Measurements from ENCODE around the gene STAM.
A peak's percentile ranks its signal among the peaks of the same experiment; 100 is the strongest.
"Not testable (repeated sequence)": the region's sequence is repeated elsewhere in the genome, so short reads cannot be mapped to it uniquely, and the experiment has no call there.

Gene STAM

DNA sequence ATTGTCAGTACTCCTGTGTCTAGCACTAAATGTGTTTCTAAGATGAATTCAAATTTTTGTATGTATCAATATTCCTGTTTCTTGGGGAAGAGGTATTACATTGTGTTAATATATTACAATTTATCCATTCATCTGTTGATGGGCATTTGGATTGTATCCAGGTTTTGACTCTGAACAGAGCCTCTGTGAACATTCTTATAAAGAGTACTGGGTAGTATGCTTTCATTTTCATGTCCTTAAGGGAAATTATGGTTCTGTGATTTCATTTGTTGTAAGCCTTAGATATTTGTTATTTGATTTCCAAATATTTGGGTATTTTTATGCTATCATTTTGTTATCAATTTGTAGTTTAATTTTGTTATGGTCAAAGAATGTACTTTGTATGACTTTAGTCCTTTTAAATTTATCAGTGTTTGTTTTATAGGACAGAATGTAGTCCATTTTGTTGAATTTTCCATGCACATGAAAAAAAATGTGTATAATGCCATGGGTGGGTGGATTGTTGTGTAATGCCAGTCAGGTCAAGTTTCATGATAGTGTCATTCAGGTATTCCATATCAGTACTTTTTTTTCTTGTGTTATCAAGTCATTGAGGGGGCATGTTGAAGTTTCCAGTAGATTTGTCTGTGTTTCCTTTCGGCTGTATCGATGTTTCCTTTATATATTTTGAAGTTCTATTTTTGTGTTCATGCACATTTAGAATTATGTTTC, 38.4 kb downstream of the STAM start:
- no peak for DNase-seq

DNA sequence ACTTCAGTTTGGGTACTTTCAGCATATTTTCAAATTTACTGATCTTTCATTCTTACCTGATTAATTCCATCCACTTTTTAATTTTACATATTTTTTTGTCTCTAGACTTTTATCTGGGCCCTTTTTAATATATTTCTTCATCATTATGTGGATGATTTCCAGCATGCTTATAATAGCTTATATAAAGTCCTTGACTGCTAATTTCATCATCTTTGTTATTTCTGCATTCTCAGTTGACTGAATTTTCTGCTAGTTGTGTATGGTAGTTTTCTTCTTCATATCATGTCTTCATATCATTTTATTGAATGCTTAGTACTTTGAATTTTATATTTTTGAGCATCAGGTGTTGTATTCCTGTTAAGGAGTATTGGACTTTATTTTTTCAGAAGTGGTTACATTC, 39.6 kb downstream of the STAM start:
- DNase-seq, result no peak

DNA sequence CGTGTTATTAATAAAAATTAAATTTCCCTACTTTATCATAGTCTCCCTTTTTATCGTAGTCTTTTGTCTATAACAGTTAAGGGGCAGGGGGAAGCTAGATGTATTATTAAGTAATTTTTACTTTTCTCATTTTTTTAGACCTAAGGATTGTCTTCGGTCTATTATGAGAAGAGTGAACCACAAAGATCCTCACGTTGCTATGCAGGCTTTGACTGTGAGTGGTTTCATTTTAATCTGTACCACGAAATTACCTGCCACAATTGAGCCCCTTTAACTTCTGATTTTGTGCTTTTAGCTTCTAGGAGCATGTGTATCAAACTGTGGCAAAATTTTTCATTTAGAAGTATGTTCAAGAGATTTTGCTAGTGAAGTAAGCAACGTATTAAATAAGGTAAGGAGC, 40.6 kb downstream of the STAM start:
- no peak for DNase-seq

GRCh38 chr10:17685233-17685840, 41.4 kb downstream of the STAM start:
- peak; percentile 32 to 49 for DNase-seq

DNA sequence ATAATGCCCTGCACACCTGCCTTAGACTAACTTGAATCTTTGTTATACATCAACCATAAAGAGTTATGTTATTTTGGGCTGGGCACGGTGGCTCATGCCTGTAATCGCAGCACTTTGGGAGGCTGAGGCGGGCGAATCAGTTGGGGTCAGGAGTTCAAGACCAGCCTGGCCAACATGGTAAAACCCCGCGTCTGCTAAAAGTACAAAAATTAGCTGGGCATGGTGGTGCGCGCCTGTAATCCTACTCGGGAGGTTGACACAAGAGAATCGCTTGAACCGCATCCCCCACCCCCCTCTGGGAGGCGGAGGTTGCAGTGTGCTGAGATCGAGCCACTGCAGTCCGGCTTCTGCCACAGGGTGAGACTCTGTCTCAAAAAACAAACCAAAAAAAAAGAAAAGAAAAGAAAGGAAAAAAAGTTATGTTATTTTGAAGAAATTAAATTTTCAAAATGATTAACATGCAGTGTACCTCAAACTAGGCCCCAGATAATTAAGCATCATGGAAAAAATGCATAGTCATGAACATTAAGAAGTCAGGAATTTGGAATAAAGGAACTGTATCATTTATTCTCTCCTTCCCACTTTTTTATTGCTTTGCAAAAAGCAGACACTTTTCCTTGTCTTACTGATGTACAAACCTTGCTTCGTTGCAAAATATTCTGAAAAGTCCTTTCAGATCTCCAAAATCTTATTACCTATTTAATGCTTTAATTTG, 43.3 kb downstream of the STAM start:
- no peak for DNase-seq

DNA sequence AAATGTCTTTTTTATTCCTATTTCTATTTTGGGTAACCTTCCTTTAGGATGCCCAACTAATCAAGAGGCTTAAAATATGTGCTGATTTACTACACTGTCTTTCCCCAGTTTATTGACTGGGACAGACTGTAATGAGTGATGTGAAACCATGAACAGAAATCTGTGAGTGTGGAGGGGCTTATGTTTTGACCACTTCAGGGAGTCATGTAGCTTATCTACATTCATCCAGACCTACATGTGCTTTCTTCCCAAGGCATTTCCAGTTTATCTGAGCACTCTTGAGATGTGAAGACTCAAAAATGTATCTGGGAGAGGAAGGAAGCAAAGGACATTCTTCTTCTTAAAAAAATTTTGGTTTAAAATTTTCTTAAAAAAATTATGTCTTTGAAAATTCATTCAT, 45.2 kb downstream of the STAM start:
- no peak for DNase-seq

- DNase-seq, result no peak
These were observed 49.1 kb downstream of the STAM start for GRCh38 chr10:17693009-17693408.

DNA sequence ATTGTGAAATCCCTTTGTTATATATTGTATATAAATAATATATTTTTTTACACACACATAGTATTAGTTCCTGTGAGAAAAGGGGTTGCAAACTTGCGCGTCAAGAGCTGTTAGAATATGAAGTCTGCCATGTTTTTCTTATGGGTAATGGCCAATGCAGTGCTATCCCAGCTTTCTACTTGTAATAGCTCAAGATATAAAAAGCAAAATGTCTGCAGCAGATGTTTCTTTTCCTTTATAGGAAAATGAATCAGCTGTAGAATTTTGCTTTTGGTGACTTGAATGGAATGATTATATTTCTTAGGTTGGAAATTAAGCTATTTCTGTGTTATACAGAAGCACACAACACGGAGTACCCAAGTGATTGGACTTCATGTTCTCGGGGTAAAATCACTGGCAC, 54.7 kb downstream of the STAM start:
- no peak for DNase-seq

DNA sequence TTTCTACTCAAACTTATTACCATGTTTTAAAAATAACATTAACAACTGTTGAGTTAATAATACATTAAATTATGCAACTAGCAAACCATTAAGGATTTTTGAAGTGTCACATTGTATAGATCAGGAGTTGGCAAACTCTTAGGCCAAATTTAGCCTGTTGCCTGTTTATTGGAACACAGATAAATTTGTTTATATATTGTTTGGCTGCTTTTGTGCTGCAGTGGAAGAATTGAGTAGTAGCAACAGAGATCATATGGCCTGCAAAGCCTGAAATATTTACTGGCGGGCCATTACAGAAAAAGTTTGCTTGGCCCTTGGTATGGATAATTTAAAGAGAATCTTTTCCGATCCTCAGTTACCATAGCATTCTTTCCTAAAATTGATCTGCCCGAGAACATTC, 57.4 kb downstream of the STAM start:
- no peak for DNase-seq

DNA sequence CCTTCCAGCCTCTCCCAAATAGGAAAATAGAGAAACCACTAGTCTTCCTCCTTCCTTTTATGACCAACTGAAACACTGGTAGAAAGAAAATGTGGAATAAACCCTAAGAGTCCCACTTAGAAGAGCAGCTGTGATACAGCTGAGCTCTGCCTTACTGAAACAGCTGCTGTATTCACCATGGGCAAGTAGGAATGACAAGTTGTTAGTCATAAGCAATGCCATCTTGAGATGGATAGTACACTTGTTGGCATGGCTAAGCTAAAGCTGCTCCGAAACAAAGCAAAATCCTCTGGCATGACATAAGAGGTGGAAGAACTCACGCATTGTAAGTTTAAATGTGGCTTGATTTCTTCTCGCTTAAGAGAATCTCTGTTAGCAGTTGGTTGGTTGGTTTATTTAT, 59.8 kb downstream of the STAM start:
- no peak for DNase-seq

- no peak for DNase-seq
These were observed 64.9 kb downstream of the STAM start for GRCh38 chr10:17708821-17709220.

GRCh38 chr10:17709492-17709891, 65.5 kb downstream of the STAM start:
- DNase-seq, result no peak

GRCh38 chr10:17710181-17710580, 66.2 kb downstream of the STAM start:
- DNase-seq, result no peak

- no peak for DNase-seq
These were observed 68.1 kb downstream of the STAM start for GRCh38 chr10:17712053-17712452.

DNA sequence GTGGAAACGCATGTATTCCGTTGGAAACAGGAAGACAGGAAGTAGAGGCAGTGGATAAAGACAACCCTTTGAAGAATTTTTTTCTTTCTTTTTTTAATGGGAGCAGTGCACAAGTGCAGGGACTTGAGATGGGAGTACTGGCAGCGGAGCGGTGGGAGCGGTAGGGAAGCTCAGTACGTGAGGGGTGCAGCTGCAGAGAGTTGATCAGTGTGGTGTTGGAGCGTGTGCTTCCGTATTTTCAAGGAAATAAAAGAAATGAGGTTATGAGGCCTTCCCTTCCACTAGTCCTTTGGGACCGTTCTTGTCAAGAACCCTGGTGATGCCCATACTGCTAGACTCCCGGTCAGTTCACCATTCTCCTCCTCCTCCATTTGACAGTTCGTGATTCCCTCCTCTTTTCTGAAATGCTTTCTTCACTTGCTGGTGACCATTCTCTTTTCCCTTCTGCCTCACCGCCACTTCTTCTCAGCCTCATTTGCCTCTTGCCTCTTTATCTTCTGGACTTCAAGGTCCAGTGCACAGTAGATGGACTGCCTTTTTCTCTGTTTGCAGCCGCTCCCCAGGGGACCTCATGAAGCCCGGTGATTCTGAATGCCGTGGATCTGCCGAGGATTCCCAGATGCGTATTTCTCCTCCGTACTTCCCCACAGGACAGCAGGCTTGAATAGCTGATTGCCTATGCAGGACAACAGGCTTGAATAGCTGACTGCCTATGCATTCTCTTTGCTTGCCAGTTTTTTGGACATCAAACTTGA, 68.9 kb downstream of the STAM start:
- DNase-seq, result no peak

DNA sequence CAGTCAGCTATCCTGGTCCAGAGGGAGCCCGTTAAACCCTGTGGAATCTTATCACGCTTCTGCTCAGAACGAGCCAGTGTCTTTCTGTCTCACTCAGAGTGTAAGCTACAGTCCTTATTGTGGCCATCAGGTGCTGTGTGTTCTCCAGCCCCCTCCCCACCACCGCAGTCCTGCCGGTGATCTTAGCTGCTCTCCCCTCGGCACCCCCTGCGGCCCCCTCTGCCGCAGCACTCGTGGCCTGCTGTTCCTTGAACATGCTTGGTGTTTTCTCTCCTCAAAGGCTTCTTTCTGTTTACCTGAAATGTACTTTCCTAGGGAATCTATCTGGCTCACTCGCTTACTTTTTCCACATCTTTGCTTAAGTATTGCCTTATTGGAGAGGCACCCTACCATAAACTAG, 69.8 kb downstream of the STAM start:
- no peak for DNase-seq

DNA sequence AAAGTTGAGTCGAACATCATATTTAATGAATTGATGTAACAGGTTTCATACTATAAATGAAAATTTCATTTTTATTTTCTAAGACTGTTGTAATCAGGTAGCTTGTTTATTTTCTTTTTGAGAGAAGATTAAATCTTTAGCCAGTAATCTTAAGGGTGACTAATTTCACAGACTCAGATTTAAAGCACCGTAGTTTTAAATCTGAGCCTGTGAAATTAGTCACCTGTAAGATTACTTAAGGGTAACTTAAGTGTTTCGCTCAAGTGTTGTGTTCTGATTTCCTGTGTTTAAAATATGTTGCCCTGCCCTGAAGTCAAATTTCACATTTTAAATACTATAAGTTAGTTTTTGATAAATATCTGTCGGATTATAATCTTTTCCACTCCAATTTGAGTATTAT, 72.2 kb downstream of the STAM start:
- DNase-seq, result no peak

DNA sequence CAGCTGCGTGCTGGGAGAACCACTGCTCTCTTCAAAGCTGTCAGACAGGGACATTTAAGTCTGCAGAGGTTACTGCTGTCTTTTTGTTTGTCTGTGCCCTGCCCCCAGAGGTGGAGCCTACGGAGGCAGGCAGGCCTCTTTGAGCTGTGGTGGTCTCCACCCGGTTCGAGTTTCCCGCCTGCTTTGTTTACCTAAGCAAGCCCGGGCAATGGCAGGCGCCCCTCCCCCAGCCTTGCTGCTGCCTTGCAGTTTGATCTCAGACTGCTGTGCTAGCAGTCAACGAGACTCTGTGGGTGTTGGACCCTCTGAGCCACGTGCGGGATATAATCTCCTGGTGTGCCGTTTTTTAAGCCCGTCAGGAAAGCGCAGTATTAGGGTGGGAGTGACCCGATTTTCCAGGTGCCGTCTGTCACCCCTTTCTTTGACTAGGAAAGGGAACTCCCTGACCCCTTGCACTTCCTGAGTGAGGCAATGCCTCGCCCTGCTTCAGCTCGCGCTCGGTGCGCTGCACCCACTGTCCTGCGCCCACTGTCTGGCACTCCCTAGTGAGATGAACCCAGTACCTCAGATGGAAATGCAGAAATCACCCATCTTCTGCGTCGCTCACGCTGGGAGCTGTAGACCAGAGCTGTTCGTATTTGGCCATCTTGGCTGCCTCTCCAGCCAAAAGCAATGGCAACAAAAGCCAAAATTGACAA, 78.5 kb downstream of the STAM start:
- not testable (repeated sequence) for DNase-seq

DNA sequence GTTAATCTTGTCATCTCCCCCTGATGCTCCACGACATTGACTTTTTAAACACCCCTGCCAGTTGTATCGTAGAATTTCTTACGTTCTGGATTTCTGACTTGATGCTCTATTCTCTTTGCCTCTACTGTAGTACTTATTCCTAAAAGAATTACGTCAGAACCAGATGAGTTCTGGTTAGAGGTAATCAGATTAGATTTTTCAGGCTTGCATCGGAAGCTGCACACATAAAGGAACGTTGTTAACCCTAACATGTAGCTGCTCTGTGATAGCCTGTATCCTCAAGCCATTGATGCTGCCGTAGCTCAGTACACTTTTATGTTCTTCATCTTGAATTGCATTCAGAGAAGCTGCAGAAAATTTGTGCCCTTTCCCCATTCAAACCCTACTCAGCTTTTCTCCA, 81.8 kb downstream of the STAM start:
- DNase-seq, result no peak

DNA sequence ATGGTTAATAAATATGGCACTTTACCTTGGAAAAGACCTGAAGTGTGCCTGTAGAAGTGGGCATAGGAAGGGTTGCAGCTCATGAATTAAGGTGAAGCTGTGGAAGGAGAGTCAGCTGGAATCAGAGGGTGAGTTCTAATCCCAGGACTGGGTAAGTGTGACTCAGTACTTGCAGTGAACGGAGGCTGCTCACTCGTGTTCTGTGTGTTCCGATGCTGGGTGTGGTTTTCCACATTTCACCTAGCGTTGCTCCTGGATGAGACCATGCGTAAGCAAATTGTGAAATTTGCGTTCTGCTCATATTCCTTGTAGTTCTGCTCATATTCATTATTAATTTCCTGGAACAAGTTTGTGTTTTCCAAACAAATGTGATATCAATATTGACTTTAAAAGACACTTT, 85.7 kb downstream of the STAM start:
- DNase-seq, result no peak

- no peak for DNase-seq
These were observed 86.7 kb downstream of the STAM start for GRCh38 chr10:17730667-17731066.

DNA sequence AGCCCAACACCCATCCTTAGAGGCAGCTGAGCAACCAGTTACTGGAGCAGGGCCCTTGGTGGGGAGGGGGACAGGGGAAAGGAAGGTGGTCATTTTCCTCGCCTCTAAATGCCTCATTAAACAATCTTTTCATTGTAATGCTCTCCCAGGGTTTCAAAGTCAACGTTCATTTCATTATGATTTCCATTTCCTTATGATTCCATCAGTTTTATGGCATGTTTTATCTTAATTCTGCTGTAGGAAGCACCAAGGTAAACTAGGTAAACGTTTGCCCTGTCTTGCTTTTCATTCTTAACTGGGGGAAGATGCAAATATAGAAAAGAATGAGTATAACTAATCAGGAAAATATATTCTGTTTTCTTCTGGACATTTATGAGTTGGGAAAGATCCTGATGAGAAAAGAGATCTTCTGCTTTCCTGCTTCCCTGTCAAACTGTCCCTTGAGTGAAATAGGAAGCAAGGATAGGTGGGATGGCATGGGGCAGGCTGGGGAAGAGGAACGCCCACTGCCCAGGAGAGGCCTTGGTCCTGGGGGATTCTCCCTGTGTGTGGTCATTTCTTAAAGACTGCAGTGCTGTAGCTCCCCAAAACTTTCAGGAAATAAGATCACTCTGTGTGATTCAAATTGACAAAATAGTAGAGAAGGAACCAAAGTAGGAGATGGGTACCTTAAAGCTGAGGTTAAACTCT, 87.5 kb downstream of the STAM start:
- no peak for DNase-seq
